G401 (cell line): ENCODE data around the gene LITAFD. TPM values are rescaled to one million over a fixed set of nuclear protein-coding genes. Genes with fewer than 3 reads are reported as not detected.

Experiments
- DNase-seq: peaks from one replicate; pipeline ENCODE4 v3.0.0-alpha.2; 2015; ENCODE audit warnings: low spot score
- in situ Hi-C: cut with HindIII; loops from 2 replicates; pipeline ENCODE4 v1.10.0; 2016; ENCODE audit warnings: low sequenced_read_pairs, mixed read lengths
- total RNA-seq: library from RNA; depleted of rRNA; stranded (reverse); fragments of >200 nt; shearing (Covaris generic); gene quantifications from 2 replicates; pipeline ENCODE4 v1.2.3, GENCODE V29; 2014

LITAFD gene
- total RNA-seq, 1 experiment from 2014 or later, result not detected

GRCh38 chr16:8854298-8854948, 27.7 kb upstream of the LITAFD start:
- in situ Hi-C loops, result no loop called here
- no peak for DNase-seq

GRCh38 chr16:8855051-8855786, 26.9 kb upstream of the LITAFD start:
- DNase-seq, result no peak

GRCh38 chr16:8855972-8856371, 26.2 kb upstream of the LITAFD start:
- no peak for DNase-seq
- in situ Hi-C loops, result no loop called here

More at GRCh38 chr16:8855051-8855786, 26.9 kb upstream of the LITAFD start:
- in situ Hi-C loops, result no loop called here

- in situ Hi-C loops, result no loop called here
- no peak for DNase-seq
Measured at GRCh38 chr16:8858994-8859912, 22.9 kb upstream of the LITAFD start.

GRCh38 chr16:8859913-8860881, 22.0 kb upstream of the LITAFD start:
- DNase-seq, result no peak
- in situ Hi-C loops, result no loop called here

- in situ Hi-C loops, result no loop called here
Measured at GRCh38 chr16:8861563-8862308, 20.4 kb upstream of the LITAFD start.

GRCh38 chr16:8862309-8863130, 19.6 kb upstream of the LITAFD start:
- in situ Hi-C loops, result no loop called here
- no peak for DNase-seq

More at GRCh38 chr16:8861563-8862308, 20.4 kb upstream of the LITAFD start:
- no peak for DNase-seq

- in situ Hi-C loops, result no loop called here
- peak; percentile 23 for DNase-seq
Measured at GRCh38 chr16:8863594-8864424, 18.3 kb upstream of the LITAFD start.

GRCh38 chr16:8864480-8865110, 17.6 kb upstream of the LITAFD start:
- in situ Hi-C loops, result no loop called here
- DNase-seq, result no peak

GRCh38 chr16:8865145-8865882, 16.8 kb upstream of the LITAFD start:
- in situ Hi-C loops, result no loop called here
- DNase-seq, result no peak

- in situ Hi-C loops, result no loop called here
- DNase-seq, result no peak
Measured at GRCh38 chr16:8866118-8866883, 15.8 kb upstream of the LITAFD start.

- DNase-seq, result no peak
- in situ Hi-C loops, result no loop called here
Measured at GRCh38 chr16:8866884-8867215, 15.3 kb upstream of the LITAFD start.

GRCh38 chr16:8867216-8867931, 14.8 kb upstream of the LITAFD start:
- DNase-seq, result peak; percentile 34

GRCh38 chr16:8867932-8868415, 14.2 kb upstream of the LITAFD start:
- in situ Hi-C loops, result no loop called here
- no peak for DNase-seq

More at GRCh38 chr16:8867216-8867931, 14.8 kb upstream of the LITAFD start:
- in situ Hi-C loops, result no loop called here
